Measurements from ENCODE around the gene UQCRQ.

The UQCRQ gene

DNA sequence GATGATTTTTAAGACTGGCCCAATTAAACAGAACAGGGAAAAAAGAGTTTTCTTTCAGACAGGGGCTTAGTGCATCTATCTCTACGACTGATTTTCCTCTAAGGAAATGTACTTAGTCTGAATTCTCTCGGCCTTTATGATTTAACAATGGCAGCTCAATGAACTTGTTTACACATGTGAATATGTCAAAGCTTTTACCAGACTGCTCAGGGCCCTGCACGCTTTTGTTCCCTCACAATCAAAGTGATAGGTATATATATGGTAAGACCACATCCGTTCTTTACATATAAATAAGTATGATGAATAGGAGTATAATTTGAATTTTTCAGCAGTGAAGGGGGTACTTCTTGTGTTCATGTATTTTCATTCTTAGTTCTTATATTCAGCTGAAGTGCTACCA lies 34.6 kb downstream of the UQCRQ start:
- Histone ChIP-seq H3K4me1 (ENCODE audit: control insufficient read depth, insufficient read depth, low read length) (no peaks in the 10 kb centered on the region), H3K36me3 (ENCODE audit: control insufficient read depth, insufficient read depth, low read length) (peaks cover 10% of the 10 kb centered on the region), H3K4me3 (ENCODE audit: low read depth, low read length) (no peak overlapping the region), H3K27me3 (ENCODE audit: control insufficient read depth, insufficient read depth, low read length) (no peaks in the 10 kb centered on the region), H3K9ac (ENCODE audit: low read depth, low read length) (no peak overlapping the region), H3K9me3 (ENCODE audit: control insufficient read depth, insufficient read depth, low read length) (no peaks in the 10 kb centered on the region)

DNA sequence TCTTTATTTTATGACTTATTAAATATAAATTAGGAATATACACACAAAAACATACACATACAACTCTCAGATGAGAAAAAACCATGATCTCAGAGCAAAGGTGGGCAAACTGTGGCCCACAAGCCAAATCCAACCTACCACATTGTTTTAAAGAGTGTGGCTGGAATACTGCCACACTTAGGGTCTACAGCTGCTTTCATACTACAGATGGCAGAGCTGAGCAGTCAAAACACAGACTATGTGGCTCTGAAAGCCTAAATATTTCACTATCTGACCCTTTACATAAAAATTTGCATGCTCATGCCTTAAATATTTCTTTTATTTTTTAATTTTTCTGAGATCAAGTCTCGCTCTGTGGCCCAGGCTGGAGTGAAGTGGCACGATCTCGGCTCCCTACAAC lies 35.3 kb downstream of the UQCRQ start:
- Histone ChIP-seq H3K9ac (ENCODE audit: low read depth, low read length) (no peak overlapping the region), H3K4me3 (ENCODE audit: low read depth, low read length) (no peak overlapping the region), H3K36me3 (ENCODE audit: control insufficient read depth, insufficient read depth, low read length) (peaks cover 3% of the 10 kb centered on the region)

DNA sequence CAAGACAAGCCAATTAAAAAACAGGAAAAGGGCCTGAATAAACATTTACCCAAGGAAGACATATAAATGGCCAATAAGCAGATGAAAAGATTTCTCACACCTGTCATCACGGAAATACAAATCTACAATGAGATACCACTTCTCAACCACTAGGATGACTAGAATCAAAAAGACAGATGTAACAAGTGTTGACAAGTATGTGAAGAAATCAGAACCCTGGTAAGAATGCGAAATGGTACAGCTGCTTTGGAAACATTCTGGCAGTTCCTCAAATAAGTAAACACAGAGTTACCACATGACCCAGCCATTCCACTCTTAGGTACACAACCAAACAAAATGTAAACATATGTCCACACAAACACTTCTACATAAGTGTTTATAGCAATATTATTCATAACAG lies 39.5 kb downstream of the UQCRQ start:
- peaks cover 3% of the 10 kb centered on the region for H3K4me1 ChIP-seq (ENCODE audit: control insufficient read depth, insufficient read depth, low read length)
- no peak overlapping the region for H3K4me3 ChIP-seq (ENCODE audit: low read depth, low read length)
- no peak overlapping the region for H3K9ac ChIP-seq (ENCODE audit: low read depth, low read length)
- no peaks in the 10 kb centered on the region for H3K36me3 ChIP-seq (ENCODE audit: control insufficient read depth, insufficient read depth, low read length)
- H3K27me3 ChIP-seq (ENCODE audit: control insufficient read depth, insufficient read depth, low read length): no peaks in the 10 kb centered on the region
- no peaks in the 10 kb centered on the region for H3K9me3 ChIP-seq (ENCODE audit: control insufficient read depth, insufficient read depth, low read length)

More for the DNA sequence above, 35.3 kb downstream of the UQCRQ start:
- no peaks in the 10 kb centered on the region for H3K9me3 ChIP-seq (ENCODE audit: control insufficient read depth, insufficient read depth, low read length)
- H3K27me3 ChIP-seq (ENCODE audit: control insufficient read depth, insufficient read depth, low read length): no peaks in the 10 kb centered on the region
- no peaks in the 10 kb centered on the region for H3K4me1 ChIP-seq (ENCODE audit: control insufficient read depth, insufficient read depth, low read length)

DNA sequence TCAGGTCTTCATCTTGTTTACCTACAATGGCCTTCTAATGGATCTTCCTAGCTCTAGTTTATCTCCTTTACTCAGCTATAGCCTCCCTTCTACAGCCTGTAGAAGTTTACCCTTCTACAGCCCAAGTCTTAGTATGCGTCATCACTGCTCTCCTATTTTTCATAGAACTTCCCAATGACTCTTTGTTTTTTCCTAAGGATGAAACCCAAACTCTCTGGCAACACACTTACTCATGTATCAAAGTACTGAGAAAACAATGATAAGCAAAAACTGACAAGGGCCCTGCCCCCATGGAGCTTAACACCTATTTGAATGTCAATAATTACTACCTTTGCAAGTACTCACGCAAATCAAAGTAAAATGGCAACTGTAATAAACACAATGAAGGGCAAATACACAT lies 40.7 kb downstream of the UQCRQ start:
- peaks cover 1% of the 10 kb centered on the region for H3K36me3 ChIP-seq (ENCODE audit: control insufficient read depth, insufficient read depth, low read length)
- no peaks in the 10 kb centered on the region for H3K9me3 ChIP-seq (ENCODE audit: control insufficient read depth, insufficient read depth, low read length)
- peaks cover 3% of the 10 kb centered on the region for H3K4me1 ChIP-seq (ENCODE audit: control insufficient read depth, insufficient read depth, low read length)
- no peak overlapping the region for H3K9ac ChIP-seq (ENCODE audit: low read depth, low read length)
- no peaks in the 10 kb centered on the region for H3K27me3 ChIP-seq (ENCODE audit: control insufficient read depth, insufficient read depth, low read length)
- H3K4me3 ChIP-seq (ENCODE audit: low read depth, low read length): no peak overlapping the region

DNA sequence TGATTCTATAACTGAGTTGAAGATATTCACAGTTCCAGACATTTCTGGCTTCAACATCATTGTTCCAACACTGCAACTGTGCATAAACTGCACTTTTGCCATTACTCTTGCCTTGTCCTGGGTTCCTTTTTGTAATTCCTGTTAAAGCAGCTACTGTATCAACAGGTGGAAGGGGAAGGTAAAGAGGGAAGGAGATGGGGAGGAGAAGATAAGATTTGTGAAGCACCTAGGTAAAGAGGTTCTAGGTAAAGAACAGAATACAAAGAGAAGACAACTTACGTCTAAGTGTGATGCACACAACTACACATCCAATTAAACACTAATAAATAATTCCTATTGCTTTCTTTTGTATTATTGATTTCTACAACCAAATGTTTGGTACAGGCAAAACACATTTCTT lies 43.3 kb downstream of the UQCRQ start:
- Histone ChIP-seq H3K9me3 (ENCODE audit: control insufficient read depth, insufficient read depth, low read length) (no peaks in the 10 kb centered on the region), H3K4me3 (ENCODE audit: low read depth, low read length) (no peak overlapping the region), H3K4me1 (ENCODE audit: control insufficient read depth, insufficient read depth, low read length) (peaks cover 3% of the 10 kb centered on the region), H3K27me3 (ENCODE audit: control insufficient read depth, insufficient read depth, low read length) (no peaks in the 10 kb centered on the region), H3K36me3 (ENCODE audit: control insufficient read depth, insufficient read depth, low read length) (peaks cover 6% of the 10 kb centered on the region), H3K9ac (ENCODE audit: low read depth, low read length) (no peak overlapping the region)

DNA sequence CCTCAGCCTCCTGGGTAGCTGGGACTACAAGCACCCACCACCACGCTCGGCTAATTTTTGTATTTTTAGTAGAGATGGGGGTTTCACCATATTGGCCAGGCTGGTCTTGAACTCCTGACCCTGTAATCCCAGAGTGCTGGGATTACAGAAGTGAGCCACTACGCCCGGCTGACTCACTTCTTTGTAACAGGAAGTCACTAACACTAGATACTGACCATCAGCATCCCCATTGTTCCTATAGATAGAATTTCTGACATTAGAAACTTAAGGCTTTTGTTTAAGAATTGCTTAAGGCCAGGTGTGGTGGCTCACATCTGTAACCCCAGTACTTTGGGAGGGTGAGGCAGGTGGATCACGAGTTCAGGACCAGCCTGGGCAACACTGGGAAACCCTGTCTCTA lies 49.2 kb downstream of the UQCRQ start:
- H3K9me3 ChIP-seq (ENCODE audit: control insufficient read depth, insufficient read depth, low read length): no peaks in the 10 kb centered on the region
- no peaks in the 10 kb centered on the region for H3K4me1 ChIP-seq (ENCODE audit: control insufficient read depth, insufficient read depth, low read length)
- no peak overlapping the region for H3K4me3 ChIP-seq (ENCODE audit: low read depth, low read length)
- no peaks in the 10 kb centered on the region for H3K27me3 ChIP-seq (ENCODE audit: control insufficient read depth, insufficient read depth, low read length)
- H3K9ac ChIP-seq (ENCODE audit: low read depth, low read length): no peak overlapping the region
- peaks cover 8% of the 10 kb centered on the region for H3K36me3 ChIP-seq (ENCODE audit: control insufficient read depth, insufficient read depth, low read length)

DNA sequence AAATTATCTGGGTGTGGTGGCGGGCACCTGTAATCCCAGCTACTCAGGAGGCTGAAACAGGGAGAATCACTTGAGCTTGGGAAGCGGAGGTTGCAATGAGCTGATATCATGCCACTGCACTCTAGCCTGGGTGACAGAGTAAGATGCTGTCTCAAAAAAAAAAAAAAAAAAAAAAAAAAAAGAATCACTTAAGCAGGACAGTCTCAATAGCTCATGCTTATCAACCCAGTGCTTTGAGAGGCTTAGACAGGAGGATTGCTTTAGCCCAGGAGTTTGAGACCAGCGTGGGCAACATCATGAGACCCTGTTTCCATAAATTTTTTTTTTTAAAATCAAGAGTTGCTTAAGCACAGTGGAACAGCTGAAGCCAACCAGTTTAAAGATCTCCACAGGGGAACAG lies 49.6 kb downstream of the UQCRQ start:
- Histone ChIP-seq H3K4me1 (ENCODE audit: control insufficient read depth, insufficient read depth, low read length) (no peaks in the 10 kb centered on the region), H3K27me3 (ENCODE audit: control insufficient read depth, insufficient read depth, low read length) (no peaks in the 10 kb centered on the region), H3K9ac (ENCODE audit: low read depth, low read length) (no peak overlapping the region), H3K36me3 (ENCODE audit: control insufficient read depth, insufficient read depth, low read length) (peaks cover 8% of the 10 kb centered on the region), H3K4me3 (ENCODE audit: low read depth, low read length) (no peak overlapping the region), H3K9me3 (ENCODE audit: control insufficient read depth, insufficient read depth, low read length) (no peaks in the 10 kb centered on the region)

Data from iPS-15b (cell line).